ENCODE results near the gene SDHD.
"Not testable (repeated sequence)": the region's sequence is repeated elsewhere in the genome, so short reads cannot be mapped to it uniquely, and the experiment has no call there.

Gene SDHD

DNA sequence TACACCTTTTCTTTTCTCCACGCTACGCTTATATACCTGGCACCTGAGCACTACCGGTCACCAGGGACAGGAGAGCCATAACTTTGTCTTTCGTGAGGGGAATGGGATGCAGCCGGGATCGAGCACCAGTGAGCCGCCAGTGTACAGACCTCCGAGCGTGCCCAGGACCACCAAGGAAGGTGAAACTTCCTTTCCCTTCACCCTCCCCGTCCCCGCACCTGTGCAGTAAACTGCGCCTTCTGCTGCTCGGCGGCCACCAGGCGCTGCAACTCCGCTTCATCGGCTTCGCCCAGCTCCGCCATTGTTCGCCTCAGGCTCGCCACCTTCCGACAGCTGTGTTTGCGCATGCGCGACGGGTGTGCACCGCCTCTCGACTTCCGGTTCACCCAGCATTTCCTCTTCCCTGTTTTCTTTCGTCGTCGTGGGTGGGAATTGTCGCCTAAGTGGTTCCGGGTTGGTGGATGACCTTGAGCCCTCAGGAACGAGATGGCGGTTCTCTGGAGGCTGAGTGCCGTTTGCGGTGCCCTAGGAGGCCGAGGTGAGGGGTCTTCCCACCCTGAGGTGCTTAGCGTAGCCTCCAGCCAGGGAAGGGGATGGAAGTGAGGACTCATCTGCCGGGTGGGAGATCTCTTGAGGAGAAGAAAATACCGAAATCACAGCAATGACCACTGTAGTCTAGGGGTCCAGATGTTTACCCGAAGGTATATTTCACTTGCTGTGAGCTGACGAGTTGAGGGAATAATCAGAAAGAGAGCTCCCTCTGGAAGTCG, at the start of gene SDHD, which contains the start of gene TIMM8B:
TSS of gene SDHD (plus strand) at position 452 of the 770 bp plus-strand sequence. CDS start at position 487, 35 bp downstream.
TSS of gene TIMM8B (minus strand) at position 335 of the 770 bp plus-strand sequence. CDS start at position 302, 33 bp downstream.
- TF ChIP-seq, protein P1, sequence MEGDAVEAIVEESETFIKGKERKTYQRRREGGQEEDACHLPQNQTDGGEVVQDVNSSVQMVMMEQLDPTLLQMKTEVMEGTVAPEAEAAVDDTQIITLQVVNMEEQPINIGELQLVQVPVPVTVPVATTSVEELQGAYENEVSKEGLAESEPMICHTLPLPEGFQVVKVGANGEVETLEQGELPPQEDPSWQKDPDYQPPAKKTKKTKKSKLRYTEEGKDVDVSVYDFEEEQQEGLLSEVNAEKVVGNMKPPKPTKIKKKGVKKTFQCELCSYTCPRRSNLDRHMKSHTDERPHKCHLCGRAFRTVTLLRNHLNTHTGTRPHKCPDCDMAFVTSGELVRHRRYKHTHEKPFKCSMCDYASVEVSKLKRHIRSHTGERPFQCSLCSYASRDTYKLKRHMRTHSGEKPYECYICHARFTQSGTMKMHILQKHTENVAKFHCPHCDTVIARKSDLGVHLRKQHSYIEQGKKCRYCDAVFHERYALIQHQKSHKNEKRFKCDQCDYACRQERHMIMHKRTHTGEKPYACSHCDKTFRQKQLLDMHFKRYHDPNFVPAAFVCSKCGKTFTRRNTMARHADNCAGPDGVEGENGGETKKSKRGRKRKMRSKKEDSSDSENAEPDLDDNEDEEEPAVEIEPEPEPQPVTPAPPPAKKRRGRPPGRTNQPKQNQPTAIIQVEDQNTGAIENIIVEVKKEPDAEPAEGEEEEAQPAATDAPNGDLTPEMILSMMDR (conservative IDR thresholded peaks at IDR 0.05) = no peak; the same call in 1 of the 2 replicates
- no peak for TF ChIP-seq ZFX (IDR thresholded peaks at IDR 0.05)
- peak within 1 kb of the TSS; percentile 97 for H3K27ac ChIP-seq

DNA sequence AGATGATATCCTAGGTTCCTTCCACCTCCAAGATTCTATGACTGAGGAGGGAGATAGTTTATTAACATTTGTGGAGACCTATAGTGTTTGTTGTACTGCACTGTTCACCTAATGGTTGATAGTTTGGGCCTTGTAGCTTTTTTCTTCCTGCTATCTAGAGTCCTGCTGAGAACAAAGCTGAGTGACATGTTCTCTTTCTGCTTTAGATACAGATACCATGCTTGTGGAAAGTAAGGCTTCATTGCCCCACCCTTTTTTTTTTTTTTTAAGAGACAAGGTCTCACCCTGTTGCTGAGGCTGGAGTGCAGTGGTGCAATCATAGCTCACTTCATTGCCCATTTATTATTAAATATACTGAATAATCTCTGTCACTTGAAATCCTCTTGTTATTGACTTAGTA, 49.1 kb upstream of the SDHD start:
- no peak overlapping the region for H3K27ac ChIP-seq
- TF ChIP-seq, protein P1 (conservative IDR thresholded peaks at IDR 0.05) = no peak
- no peak for TF ChIP-seq ZFX (IDR thresholded peaks at IDR 0.05)

DNA sequence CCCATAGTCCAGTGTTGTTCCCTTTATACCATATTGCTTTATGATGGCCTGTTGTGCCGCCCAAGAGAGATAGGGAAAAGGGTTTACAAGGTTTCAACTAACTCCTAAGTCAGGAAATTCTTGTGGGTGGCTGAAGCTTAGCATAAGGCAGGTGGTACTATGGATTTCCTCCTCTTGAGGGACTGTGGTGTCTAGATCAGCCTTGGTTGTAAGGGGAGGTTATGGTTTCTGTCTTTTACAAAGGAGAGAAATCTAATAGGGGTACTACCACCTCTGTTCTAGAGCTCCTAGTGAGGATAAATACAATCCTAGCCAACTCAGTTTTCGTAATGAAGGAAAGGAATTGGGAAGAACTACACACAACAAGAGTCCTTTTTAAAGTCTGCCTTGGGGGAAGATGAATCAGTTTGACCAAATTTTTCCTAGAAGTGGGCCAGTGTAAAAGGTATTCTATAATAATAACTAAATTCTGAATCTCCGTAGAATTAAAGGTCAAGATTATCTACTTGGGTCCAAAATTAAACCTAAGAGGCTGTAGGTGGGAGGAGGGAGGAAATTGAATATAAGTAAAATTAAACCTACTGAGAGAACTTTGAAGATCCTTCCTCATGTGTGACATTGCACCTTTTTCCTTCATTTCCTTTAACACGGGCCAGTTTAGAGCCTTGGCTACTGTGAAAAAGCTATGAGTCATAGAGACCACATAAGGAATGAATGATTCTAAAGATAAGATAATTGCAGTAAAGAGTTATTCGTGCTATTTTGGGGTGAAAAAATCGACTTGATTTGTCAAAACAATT, 44.3 kb upstream of the SDHD start:
- H3K27ac ChIP-seq = no peak overlapping the region
- TF ChIP-seq ZFX (IDR thresholded peaks at IDR 0.05) = no peak
- TF ChIP-seq, protein P1 (conservative IDR thresholded peaks at IDR 0.05) = no peak

DNA sequence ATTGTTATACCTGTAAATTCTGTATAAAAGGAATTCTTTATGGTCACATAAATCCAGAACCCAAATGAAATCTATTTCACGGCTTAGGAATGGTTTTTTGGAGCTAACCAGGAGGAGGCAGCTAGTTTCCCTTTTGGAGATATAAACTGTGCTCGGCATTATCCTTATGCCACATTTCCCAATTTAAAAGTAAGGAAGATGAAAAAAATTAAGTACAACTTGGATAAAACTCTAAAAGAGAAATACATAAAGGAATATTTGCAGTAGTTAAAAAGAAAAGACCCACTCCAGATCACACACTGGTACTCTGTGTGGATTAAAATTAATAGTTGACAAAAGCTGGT, 43.7 kb upstream of the SDHD start:
- TF ChIP-seq, protein P1 (conservative IDR thresholded peaks at IDR 0.05) = no peak
- TF ChIP-seq ZFX (IDR thresholded peaks at IDR 0.05) = no peak
- H3K27ac ChIP-seq = no peak overlapping the region

- H3K27ac ChIP-seq = no peak overlapping the region
- TF ChIP-seq, protein P1 (conservative IDR thresholded peaks at IDR 0.05) = no peak
- TF ChIP-seq ZFX (IDR thresholded peaks at IDR 0.05) = no peak
These were observed 41.7 kb upstream of the SDHD start for GRCh38 chr11:112044961-112045360.

DNA sequence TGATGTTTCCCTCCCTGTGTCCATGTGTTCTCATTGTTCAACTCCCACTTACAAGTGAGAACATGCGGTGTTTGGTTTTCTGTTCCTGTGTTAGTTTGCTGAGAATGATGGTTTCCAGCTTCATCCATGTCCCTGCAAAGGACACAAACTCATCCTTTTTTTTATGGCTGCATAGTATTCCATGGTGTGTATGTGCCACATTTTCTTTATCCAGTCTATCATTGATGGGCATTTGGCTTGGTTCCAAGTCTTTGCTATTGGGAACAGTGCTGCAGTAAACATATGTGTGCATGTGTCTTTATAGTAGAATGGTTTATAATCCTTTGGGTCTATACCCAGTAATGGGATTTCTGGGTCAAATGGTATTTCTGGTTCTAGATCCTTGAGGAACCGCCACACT, 40.0 kb upstream of the SDHD start:
- not testable (repeated sequence) for H3K27ac ChIP-seq

- not testable (repeated sequence) for H3K27ac ChIP-seq
These were observed 38.4 kb upstream of the SDHD start for GRCh38 chr11:112048256-112048655.

- TF ChIP-seq, protein P1 (conservative IDR thresholded peaks at IDR 0.05) = no peak
- no peak for TF ChIP-seq ZFX (IDR thresholded peaks at IDR 0.05)
- no peak overlapping the region for H3K27ac ChIP-seq
These were observed 36.9 kb upstream of the SDHD start for GRCh38 chr11:112049777-112050176.

Measured in C4-2B (cell line).